Tibial nerve (tissue), 3 donors: Measurements from ENCODE around the gene FRMD4A.

ENCODE experiments used
- CTCF ChIP-seq, 5 experiments: fragments of 200-600 bp in 3 of 5; fragments of 450-650 bp in 2 of 5; sonication (generic) in 3 of 5; IDR thresholded peaks; one replicate each; pipeline ENCODE4 v1.5.1; 2016 to 2019; ENCODE audit warnings: antibody characterized with exemption in 5 of 5, mild to moderate bottlenecking in 3 of 5, moderate library complexity in 2 of 5
- POLR2A ChIP-seq, 2 donors: fragments of 450-650 bp; IDR thresholded peaks; one replicate each; pipeline ENCODE4 v1.6.1; 2017; ENCODE audit warnings: antibody characterized with exemption in 2 of 2, mild to moderate bottlenecking in 2 of 2, moderate library complexity in 2 of 2

DNA sequence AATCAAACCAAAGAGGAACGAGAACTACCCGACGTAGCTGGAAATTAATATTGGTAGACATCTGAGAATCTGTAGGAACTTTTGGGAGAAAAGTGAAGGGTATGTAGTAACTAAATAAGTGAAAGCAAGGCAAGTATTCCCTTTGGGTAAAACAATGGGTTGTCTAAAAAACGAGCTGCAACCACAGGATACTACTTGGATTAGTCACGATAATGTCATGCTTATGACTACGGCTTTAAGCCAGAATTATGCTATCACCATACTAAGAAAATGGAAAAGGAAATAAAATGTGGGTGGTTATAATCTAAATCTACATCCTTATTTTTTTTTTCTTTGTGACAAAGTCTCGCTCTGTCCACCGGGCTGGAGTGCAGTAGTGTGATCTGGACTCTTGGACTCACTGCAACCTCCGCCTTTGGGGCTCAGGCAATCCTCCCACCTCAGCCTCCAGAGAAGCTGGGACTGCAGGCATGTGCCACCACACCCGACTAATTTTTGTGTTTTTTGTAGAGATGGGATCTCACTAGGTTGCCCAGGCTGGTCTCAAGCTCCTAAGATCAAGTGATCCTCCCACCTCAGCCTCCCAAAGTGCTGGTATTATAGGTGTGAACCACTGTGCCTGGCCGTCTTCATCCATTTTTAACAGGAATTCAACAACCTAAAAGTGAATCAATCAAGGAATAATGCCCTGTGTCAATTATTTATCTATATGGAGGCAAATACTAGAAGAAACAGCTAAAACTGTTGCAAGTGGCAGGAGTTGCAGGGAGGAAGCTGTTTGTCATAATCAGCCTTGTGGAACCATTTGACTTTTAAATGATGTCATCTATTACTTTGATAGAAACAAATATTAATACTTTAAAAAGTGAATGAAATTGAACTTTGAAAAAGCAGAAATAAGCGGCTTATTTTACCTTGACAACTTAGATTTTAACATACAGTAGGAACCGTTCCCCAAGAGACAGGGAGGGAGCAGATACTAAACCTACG, 554.6 kb downstream of the FRMD4A start:
- TF ChIP-seq CTCF (IDR thresholded peaks at IDR 0.05) (no peak), POLR2A (IDR thresholded peaks at IDR 0.05) (no peak)
